Upper lobe of right lung (tissue), 1 donor: ENCODE measurements around the gene APOD. TPM values are rescaled to one million over a fixed set of nuclear protein-coding genes. Genes with fewer than 3 reads are reported as not detected.
"Not testable (repeated sequence)": the region's sequence is repeated elsewhere in the genome, so short reads cannot be mapped to it uniquely, and the experiment has no call there.

ENCODE experiments used
- ATAC-seq: fragments of 200-7000 bp; cut with Tn5 transposase; one replicate; pipeline ENCODE4 v1.9.1; 2020; ENCODE audit warnings: mild to moderate bottlenecking, moderate library complexity
- DNase-seq: peaks from one replicate; pipeline ENCODE4 v3.0.0-alpha.2; 2020
- H3K27ac ChIP-seq: fragments of 200-600 bp; one replicate; pipeline ENCODE4 v1.8.0; 2022
- H3K27me3 ChIP-seq: fragments of 200-600 bp; one replicate; pipeline ENCODE4 v1.8.0; 2022; ENCODE audit warnings: mild to moderate bottlenecking
- H3K36me3 ChIP-seq: fragments of 200-600 bp; one replicate; pipeline ENCODE4 v1.8.0; 2022
- H3K4me1 ChIP-seq: fragments of 200-600 bp; one replicate; pipeline ENCODE4 v1.8.0; 2022
- H3K4me3 ChIP-seq: fragments of 200-600 bp; one replicate; pipeline ENCODE4 v1.8.0; 2022; ENCODE audit warnings: mild to moderate bottlenecking
- H3K9me3 ChIP-seq: fragments of 200-600 bp; one replicate; pipeline ENCODE4 v1.8.0; 2022
- CTCF ChIP-seq: fragments of 200-600 bp; IDR thresholded peaks from one replicate; pipeline ENCODE4 v1.8.0; 2022; ENCODE audit warnings: antibody characterized with exemption
- intact Hi-C: fragments of 100-400 bp; cut with DNase I; formaldehyde crosslinking; loops from one replicate; pipeline ENCODE4 v1.11.0; 2022
- total RNA-seq: library from RNA; stranded (reverse); fragmentation: NEBNext Ultra II Directional; extraction: Animal tissue kit (Norgen Biotek cat#: 25700); gene quantifications from one replicate; pipeline ENCODE4 v1.2.1, GENCODE V29; 2021
- donor health status: DM: no; HTN: yes; CAD: no; lungs with severe emphysema.

APOD gene
- total RNA-seq, 1 donor from 2014 or later, result 59.4 TPM

- H3K27ac ChIP-seq, H3K9me3 ChIP-seq, ATAC-seq, H3K36me3 ChIP-seq, H3K27me3 ChIP-seq, H3K4me1 ChIP-seq, H3K4me3 ChIP-seq, intact Hi-C loops: not testable (repeated sequence)
- peak; percentile 63 for DNase-seq
These were observed 39.7 kb upstream of the APOD start for GRCh38 chr3:195623217-195623965.

- H3K4me3 ChIP-seq, H3K9me3 ChIP-seq, H3K27ac ChIP-seq, H3K36me3 ChIP-seq, H3K27me3 ChIP-seq, intact Hi-C loops, H3K4me1 ChIP-seq, ATAC-seq: not testable (repeated sequence)
- DNase-seq, result peak; percentile 31
These were observed 38.9 kb upstream of the APOD start for GRCh38 chr3:195622523-195623170.

GRCh38 chr3:195622012-195622411, 38.3 kb upstream of the APOD start:
- H3K27ac ChIP-seq, ATAC-seq, intact Hi-C loops, H3K4me1 ChIP-seq, H3K4me3 ChIP-seq, H3K36me3 ChIP-seq, H3K9me3 ChIP-seq, H3K27me3 ChIP-seq: not testable (repeated sequence)
- peak; percentile 38 for DNase-seq

GRCh38 chr3:195621095-195621494, 37.4 kb upstream of the APOD start:
- H3K27me3 ChIP-seq, H3K4me3 ChIP-seq, DNase-seq, H3K36me3 ChIP-seq, H3K9me3 ChIP-seq, ATAC-seq, H3K4me1 ChIP-seq, intact Hi-C loops, H3K27ac ChIP-seq: not testable (repeated sequence)

- H3K4me3 ChIP-seq, H3K4me1 ChIP-seq, H3K36me3 ChIP-seq, ATAC-seq, H3K27ac ChIP-seq, H3K27me3 ChIP-seq, intact Hi-C loops, H3K9me3 ChIP-seq, DNase-seq: not testable (repeated sequence)
These were observed 36.7 kb upstream of the APOD start for GRCh38 chr3:195620476-195620875.

- ATAC-seq, H3K36me3 ChIP-seq, H3K27me3 ChIP-seq, H3K27ac ChIP-seq, H3K4me3 ChIP-seq, H3K9me3 ChIP-seq, H3K4me1 ChIP-seq, intact Hi-C loops: not testable (repeated sequence)
- DNase-seq, result peak; percentile 34
These were observed 36.0 kb upstream of the APOD start for GRCh38 chr3:195619591-195620369.

- H3K36me3 ChIP-seq, intact Hi-C loops, H3K4me1 ChIP-seq, H3K9me3 ChIP-seq, H3K4me3 ChIP-seq, H3K27ac ChIP-seq, H3K27me3 ChIP-seq, DNase-seq: not testable (repeated sequence)
- ATAC-seq, result peak; percentile 25
These were observed 34.3 kb upstream of the APOD start for GRCh38 chr3:195617784-195618659.

- H3K27ac ChIP-seq, H3K36me3 ChIP-seq, H3K27me3 ChIP-seq, H3K9me3 ChIP-seq, DNase-seq, H3K4me1 ChIP-seq, intact Hi-C loops, ATAC-seq, H3K4me3 ChIP-seq: not testable (repeated sequence)
These were observed 33.4 kb upstream of the APOD start for GRCh38 chr3:195617134-195617533.

GRCh38 chr3:195616681-195617080, 32.9 kb upstream of the APOD start:
- DNase-seq, result no peak
- TF ChIP-seq CTCF, result no peak
- Histone ChIP-seq H3K27me3 (no peaks in the 10 kb centered on the region), H3K4me3 (no peak overlapping the region), H3K9me3 (no peaks in the 10 kb centered on the region), H3K4me1 (no peaks in the 10 kb centered on the region), H3K27ac (no peak overlapping the region), H3K36me3 (no peaks in the 10 kb centered on the region)
- no peak for ATAC-seq
- intact Hi-C loops, result no loop called here

GRCh38 chr3:195615952-195616537, 32.3 kb upstream of the APOD start:
- ATAC-seq, H3K4me1 ChIP-seq, H3K4me3 ChIP-seq, H3K9me3 ChIP-seq, H3K27ac ChIP-seq, intact Hi-C loops, H3K27me3 ChIP-seq, DNase-seq, H3K36me3 ChIP-seq: not testable (repeated sequence)

GRCh38 chr3:195614672-195615504, 31.1 kb upstream of the APOD start:
- H3K4me3 ChIP-seq, intact Hi-C loops, DNase-seq, H3K9me3 ChIP-seq, H3K27ac ChIP-seq, H3K27me3 ChIP-seq, H3K36me3 ChIP-seq, H3K4me1 ChIP-seq: not testable (repeated sequence)
- peak; percentile 57 for ATAC-seq
